ENCODE measurements around the gene ACOXL.

The ACOXL gene

GRCh38 chr2:111041398-111042202, 309.2 kb downstream of the ACOXL start:
- H3K4me3 ChIP-seq (ENCODE audit: low read depth, low read length): no peak overlapping the region
- H3K27ac ChIP-seq (ENCODE audit: extremely low read depth, low read depth, low read length): no peak overlapping the region
- peaks cover 3% of the 10 kb centered on the region; the same call in 1 of the 2 replicates for H3K4me1 ChIP-seq (ENCODE audit: control insufficient read depth, insufficient read depth, low read length)
- no peaks in the 10 kb centered on the region for H3K9me3 ChIP-seq (ENCODE audit: control insufficient read depth, insufficient read depth, low read depth, low read length)
- no peaks in the 10 kb centered on the region for H3K36me3 ChIP-seq (ENCODE audit: control insufficient read depth in 2 of 2, insufficient read depth in 1 of 2, low read length in 2 of 2)
- ChIA-PET POLR2A (interaction anchor here (0.6 kb wide), 1 partner anchor 1075 kb away, joined by 7 read pairs; no protein-coding TSS in a partner anchor), CTCF (interaction anchor here (0.7 kb wide), 1 partner anchor 76 kb away, joined by 3 read pairs; no protein-coding TSS in a partner anchor)
- TF ChIP-seq ZBTB1 (tag by site-specific recombination; IDR thresholded peaks at IDR 0.05): no peak
- TF ChIP-seq, protein P1, sequence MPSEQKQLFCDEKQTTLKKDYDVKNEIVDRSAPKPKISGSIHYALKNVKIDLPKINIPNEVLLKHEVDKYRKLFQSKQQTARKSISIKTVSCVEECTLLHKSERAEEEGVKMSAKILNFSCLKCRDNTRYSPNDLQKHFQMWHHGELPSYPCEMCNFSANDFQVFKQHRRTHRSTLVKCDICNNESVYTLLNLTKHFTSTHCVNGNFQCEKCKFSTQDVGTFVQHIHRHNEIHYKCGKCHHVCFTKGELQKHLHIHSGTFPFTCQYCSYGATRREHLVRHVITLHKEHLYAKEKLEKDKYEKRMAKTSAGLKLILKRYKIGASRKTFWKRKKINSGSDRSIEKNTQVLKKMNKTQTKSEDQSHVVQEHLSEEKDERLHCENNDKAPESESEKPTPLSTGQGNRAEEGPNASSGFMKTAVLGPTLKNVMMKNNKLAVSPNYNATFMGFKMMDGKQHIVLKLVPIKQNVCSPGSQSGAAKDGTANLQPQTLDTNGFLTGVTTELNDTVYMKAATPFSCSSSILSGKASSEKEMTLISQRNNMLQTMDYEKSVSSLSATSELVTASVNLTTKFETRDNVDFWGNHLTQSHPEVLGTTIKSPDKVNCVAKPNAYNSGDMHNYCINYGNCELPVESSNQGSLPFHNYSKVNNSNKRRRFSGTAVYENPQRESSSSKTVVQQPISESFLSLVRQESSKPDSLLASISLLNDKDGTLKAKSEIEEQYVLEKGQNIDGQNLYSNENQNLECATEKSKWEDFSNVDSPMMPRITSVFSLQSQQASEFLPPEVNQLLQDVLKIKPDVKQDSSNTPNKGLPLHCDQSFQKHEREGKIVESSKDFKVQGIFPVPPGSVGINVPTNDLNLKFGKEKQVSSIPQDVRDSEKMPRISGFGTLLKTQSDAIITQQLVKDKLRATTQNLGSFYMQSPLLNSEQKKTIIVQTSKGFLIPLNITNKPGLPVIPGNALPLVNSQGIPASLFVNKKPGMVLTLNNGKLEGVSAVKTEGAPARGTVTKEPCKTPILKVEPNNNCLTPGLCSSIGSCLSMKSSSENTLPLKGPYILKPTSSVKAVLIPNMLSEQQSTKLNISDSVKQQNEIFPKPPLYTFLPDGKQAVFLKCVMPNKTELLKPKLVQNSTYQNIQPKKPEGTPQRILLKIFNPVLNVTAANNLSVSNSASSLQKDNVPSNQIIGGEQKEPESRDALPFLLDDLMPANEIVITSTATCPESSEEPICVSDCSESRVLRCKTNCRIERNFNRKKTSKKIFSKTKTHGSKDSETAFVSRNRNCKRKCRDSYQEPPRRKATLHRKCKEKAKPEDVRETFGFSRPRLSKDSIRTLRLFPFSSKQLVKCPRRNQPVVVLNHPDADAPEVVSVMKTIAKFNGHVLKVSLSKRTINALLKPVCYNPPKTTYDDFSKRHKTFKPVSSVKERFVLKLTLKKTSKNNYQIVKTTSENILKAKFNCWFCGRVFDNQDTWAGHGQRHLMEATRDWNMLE (tag by site-specific recombination; conservative IDR thresholded peaks at IDR 0.05; ENCODE audit: low read depth): no peak
- TF ChIP-seq, protein P2, sequence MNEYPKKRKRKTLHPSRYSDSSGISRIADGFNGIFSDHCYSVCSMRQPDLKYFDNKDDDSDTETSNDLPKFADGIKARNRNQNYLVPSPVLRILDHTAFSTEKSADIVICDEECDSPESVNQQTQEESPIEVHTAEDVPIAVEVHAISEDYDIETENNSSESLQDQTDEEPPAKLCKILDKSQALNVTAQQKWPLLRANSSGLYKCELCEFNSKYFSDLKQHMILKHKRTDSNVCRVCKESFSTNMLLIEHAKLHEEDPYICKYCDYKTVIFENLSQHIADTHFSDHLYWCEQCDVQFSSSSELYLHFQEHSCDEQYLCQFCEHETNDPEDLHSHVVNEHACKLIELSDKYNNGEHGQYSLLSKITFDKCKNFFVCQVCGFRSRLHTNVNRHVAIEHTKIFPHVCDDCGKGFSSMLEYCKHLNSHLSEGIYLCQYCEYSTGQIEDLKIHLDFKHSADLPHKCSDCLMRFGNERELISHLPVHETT (tag by site-specific recombination; IDR thresholded peaks at IDR 0.05): no peak
- TF ChIP-seq ZNF239 (tag by site-specific recombination; IDR thresholded peaks at IDR 0.05): no peak
- no peak for TF ChIP-seq ZNF140 (tag by site-specific recombination; IDR thresholded peaks at IDR 0.05)
- no peak for TF ChIP-seq ZNF626 (tag by site-specific recombination; IDR thresholded peaks at IDR 0.05)
- TF ChIP-seq SALL2 (tag by site-specific recombination; IDR thresholded peaks at IDR 0.05; ENCODE audit: borderline replicate concordance): no peak
- TF ChIP-seq, protein P3, sequence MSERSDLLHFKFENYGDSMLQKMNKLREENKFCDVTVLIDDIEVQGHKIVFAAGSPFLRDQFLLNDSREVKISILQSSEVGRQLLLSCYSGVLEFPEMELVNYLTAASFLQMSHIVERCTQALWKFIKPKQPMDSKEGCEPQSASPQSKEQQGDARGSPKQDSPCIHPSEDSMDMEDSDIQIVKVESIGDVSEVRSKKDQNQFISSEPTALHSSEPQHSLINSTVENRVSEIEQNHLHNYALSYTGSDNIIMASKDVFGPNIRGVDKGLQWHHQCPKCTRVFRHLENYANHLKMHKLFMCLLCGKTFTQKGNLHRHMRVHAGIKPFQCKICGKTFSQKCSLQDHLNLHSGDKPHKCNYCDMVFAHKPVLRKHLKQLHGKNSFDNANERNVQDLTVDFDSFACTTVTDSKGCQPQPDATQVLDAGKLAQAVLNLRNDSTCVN (tag by site-specific recombination; optimal IDR thresholded peaks at IDR 0.05): no peak
- no peak for TF ChIP-seq ZNF488 (tag by site-specific recombination; IDR thresholded peaks at IDR 0.05)
- no peak for TF ChIP-seq ZNF23 (tag by site-specific recombination; IDR thresholded peaks at IDR 0.05; ENCODE audit: borderline replicate concordance)
- TF ChIP-seq ZNF624 (tag by site-specific recombination; IDR thresholded peaks at IDR 0.05): no peak
- TF ChIP-seq, protein P4, sequence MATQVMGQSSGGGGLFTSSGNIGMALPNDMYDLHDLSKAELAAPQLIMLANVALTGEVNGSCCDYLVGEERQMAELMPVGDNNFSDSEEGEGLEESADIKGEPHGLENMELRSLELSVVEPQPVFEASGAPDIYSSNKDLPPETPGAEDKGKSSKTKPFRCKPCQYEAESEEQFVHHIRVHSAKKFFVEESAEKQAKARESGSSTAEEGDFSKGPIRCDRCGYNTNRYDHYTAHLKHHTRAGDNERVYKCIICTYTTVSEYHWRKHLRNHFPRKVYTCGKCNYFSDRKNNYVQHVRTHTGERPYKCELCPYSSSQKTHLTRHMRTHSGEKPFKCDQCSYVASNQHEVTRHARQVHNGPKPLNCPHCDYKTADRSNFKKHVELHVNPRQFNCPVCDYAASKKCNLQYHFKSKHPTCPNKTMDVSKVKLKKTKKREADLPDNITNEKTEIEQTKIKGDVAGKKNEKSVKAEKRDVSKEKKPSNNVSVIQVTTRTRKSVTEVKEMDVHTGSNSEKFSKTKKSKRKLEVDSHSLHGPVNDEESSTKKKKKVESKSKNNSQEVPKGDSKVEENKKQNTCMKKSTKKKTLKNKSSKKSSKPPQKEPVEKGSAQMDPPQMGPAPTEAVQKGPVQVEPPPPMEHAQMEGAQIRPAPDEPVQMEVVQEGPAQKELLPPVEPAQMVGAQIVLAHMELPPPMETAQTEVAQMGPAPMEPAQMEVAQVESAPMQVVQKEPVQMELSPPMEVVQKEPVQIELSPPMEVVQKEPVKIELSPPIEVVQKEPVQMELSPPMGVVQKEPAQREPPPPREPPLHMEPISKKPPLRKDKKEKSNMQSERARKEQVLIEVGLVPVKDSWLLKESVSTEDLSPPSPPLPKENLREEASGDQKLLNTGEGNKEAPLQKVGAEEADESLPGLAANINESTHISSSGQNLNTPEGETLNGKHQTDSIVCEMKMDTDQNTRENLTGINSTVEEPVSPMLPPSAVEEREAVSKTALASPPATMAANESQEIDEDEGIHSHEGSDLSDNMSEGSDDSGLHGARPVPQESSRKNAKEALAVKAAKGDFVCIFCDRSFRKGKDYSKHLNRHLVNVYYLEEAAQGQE (tag by site-specific recombination; IDR thresholded peaks at IDR 0.05): no peak
- TF ChIP-seq ZNF311 (tag by site-specific recombination; IDR thresholded peaks at IDR 0.05; ENCODE audit: borderline replicate concordance): no peak
- no peak for TF ChIP-seq SP7 (tag by site-specific recombination; IDR thresholded peaks at IDR 0.05)
- no peak for TF ChIP-seq GLIS2 (tag by site-specific recombination; IDR thresholded peaks at IDR 0.05)
- no peak for TF ChIP-seq ZNF610 (tag by site-specific recombination; IDR thresholded peaks at IDR 0.05; ENCODE audit: borderline replicate concordance)

Measured in HEK293 (cell line).